ELR (cell line): Measurements from ENCODE around the gene PLEKHH3.

Experiments
- DNase-seq: peaks from one replicate; pipeline ENCODE4 v3.0.0-alpha.2; 2015; ENCODE audit warnings: low read depth

The PLEKHH3 gene

GRCh38 chr17:42686520-42687128 is 9.8 kb upstream of the PLEKHH3 start:
- no peak for DNase-seq

DNA sequence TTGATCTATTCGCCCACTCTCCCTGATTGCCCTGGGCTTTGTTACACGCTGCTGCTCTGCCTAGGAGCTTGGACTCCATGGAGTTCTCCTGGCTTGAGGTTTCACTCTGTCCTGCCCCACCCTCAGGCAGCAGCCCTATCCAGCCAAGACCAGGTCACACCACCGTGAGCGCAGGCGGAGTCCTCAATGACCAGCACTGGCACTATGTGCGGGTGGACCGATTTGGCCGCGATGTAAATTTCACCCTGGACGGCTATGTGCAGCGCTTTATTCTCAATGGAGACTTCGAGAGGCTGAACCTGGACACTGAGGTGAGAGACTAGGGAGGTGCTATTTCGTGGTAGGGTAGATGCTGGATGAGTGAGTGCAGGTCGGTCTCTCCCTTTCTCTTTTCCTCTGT is 9.0 kb upstream of the PLEKHH3 start:
- no peak for DNase-seq

DNA sequence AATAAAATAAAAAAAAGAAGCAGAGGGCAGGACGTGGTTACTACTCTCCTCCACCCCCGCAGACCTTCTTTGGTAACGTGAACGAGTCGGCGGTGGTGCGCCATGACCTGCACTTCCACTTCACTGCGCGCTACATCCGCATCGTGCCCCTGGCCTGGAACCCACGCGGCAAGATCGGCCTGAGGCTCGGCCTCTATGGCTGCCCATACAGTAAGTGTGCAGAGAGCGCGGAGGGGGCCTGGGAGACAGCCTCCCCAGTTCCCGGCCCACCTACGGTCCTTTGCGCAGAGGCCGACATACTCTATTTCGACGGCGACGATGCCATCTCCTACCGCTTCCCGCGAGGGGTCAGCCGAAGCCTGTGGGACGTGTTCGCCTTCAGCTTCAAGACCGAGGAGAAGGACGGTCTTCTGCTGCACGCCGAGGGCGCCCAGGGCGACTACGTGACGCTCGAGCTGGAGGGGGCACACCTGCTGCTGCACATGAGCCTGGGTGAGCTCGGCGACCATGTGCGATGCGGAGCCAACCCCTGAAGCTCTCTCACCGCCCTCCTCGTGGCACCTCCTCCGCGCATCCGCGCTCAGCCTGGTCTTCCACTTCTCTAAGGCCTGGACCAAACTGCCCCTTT is 8.2 kb upstream of the PLEKHH3 start:
- DNase-seq, result no peak

- DNase-seq, result no peak
These were observed 6.7 kb upstream of the PLEKHH3 start for GRCh38 chr17:42683407-42684034.

- peak; percentile 86 for DNase-seq
These were observed 6.1 kb upstream of the PLEKHH3 start for GRCh38 chr17:42682722-42683403.

GRCh38 chr17:42681976-42682721 is 5.4 kb upstream of the PLEKHH3 start, which contains the start of gene CNTNAP1:
TSS of gene CNTNAP1 (plus strand) at chr17:42682531. CDS start at chr17:42682830, 299 bp downstream.
- DNase-seq, result peak; percentile 86

DNA sequence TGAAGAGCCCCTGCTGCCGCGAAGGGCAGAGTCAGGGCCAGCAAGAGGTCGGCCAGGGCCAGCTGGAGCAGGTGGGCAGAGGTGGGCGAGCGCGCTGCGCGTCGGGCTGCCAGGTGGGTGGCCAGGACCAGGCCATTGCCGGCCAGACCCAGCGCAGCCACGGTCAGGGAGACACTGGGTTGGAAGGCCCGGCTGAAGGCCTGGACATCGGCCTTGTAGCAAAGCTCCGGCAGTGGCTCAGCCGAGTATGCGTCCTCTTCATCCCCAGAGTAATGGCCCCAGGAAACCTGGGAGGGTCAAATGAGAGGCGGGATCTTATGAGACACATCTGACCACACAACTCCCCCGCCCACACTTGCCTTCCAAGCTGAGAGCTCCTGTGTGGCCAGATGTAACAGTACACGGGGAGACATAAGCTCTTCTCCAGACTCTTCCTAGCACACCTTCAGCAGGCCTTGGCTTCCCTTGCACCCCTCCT is 3.6 kb upstream of the PLEKHH3 start:
- peak; percentile 52 for DNase-seq

DNA sequence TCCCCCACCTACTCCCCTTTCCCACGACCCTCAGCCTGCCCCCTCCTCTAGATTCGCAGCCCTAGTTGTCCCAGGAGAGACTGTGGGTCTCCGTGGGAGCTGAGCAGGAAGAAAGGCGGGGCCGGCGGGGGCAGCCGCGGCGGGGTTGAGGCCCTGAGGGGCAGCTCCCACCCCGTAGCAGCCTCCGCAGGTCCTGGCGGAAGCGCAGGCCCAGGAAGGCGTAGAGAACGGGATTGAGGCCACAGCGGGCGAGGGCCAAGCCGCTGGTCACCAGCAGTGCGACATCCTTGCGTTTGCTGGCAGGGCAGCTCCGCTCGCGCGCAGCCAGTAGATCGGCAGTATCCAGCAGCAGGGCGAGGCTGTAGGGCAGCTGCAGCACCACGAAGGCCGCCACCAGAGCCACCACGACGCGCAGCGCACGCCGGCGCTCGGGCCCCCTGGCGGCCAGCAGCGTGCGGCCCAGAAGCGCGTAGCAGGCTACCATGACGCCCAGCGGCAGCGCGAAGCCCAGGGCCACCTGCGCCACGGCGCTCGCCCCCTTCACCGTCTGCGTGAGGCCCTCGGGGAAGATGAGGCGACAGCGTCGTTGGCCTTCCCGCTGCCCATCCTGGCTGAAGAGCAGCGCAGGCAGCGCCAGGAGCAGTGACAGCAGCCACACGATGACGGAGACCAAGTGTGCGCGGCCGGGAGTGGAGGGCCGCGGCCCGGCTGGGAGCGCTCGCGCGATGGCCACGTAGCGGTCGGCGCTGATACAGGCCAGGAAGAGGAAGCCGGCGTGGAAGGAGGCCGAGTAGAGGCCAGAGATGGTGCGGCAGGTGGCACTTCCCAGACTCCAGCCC is 2.9 kb upstream of the PLEKHH3 start:
- DNase-seq, result peak; percentile 87

GRCh38 chr17:42678951-42679491 is 2.2 kb upstream of the PLEKHH3 start:
- peak; percentile 67 for DNase-seq

DNA sequence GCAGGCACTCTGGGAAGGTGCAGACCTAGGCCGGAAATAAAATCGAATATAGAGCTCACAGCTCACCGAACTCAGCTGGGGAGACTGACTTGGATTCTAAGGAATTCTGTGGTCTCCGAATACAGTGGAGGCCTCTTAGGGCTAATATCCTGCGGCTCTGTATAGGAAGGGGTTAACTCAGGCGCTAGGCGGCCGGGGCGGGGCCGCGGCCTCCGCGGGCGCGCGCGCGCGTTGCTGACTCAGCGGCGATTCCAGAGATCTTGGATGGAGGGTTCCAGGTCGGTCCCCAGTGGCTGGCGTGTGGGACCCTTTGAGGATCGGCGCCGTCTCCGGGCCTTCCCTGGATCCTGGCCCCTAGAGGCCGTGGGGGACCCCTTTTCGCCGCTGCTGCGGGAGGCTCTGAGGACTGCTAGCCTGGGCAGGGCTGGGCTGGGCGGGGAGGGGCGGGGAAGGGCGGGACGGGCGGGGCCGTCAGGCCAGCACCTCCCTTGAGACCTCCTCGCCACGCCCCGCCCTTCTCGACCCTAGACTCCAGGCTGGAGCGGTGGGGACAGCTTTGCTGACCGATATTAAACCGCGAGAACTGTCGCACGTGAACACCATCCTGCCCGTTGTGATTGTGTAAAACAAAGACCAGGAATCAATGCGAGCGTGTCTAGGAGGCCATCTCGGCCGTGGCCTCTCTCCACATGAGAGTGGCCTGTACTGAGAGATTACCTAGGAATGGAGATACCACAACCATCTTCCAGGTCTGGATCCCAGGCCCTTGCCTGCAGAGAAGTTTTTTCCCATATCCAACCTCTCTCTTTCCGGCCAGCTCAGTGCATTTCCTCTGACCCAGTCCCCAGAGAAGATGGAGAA is 1.4 kb upstream of the PLEKHH3 start:
- peak; percentile 97 for DNase-seq

DNA sequence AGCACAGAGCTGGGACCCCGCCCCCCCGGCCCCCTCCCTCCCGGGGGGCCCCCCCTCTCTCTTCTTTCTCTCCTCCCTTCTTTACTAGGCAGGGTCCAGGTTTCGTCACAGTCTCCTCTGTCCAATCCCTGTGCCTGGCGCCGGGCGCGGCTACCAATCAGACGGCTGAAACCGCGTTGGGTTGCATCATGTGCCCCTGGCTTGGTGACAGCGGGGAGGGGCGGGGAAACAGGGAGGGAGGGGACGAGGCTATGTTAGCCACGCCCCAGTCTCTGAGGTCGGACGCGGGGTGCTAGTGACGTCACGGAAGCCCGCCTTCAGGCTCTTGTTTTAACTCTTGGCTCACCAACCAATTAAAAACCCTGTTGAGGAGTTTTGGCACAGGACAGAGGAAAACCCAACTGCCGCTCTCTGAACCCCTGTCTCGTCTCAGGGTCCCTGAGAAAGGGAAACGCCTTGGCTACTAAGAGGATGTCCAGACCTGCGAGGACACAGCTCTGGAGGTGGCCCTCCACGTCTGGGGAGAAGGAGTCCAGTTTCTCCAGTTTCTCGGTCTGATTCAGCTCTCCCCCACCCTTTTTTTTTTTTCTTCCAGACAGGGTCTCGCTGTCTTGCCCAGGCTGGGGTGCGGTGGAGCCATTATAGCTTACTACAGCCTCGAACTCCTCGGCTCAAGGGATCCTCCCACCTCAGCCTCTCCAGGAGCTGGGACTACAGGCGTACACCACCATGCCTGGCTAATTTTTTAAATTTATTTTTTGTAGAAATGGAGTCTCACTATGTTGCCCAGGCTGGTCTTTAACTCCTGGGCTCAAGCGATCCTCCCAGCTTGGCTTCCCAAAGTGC is 441 bp upstream of the PLEKHH3 start:
- DNase-seq, result peak; percentile 100

DNA sequence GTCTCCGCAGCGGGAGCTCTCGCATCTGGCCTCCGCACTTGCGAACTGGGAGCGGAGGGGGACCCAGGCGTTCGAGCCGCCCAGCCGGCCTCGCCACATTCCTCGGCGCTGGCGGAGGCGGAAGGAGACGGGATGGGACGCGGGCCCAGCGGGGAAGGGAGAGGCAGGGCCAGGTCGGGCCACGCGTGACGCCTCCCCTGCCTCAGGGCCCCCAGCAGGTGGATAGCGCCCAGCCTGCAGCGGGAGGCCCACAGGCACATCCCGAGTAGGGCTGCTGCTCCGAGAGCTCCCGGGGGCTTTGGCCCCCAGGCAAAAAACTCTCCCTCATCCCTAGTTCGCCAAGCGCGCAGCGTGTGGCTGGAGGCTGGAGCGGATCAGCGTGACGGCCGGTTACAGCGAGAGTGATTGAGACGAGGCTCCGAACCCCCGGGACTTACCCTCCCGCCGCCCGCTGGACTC is 800 bp downstream of the PLEKHH3 start:
- DNase-seq, result peak; percentile 74

GRCh38 chr17:42675348-42675964 is 1.3 kb downstream of the PLEKHH3 start:
- DNase-seq, result no peak

GRCh38 chr17:42674755-42675347 is 1.9 kb downstream of the PLEKHH3 start:
- peak; percentile 18 for DNase-seq

GRCh38 chr17:42673885-42674754 is 2.7 kb downstream of the PLEKHH3 start:
- DNase-seq, result peak; percentile 79

GRCh38 chr17:42673266-42673884 is 3.4 kb downstream of the PLEKHH3 start:
- DNase-seq, result no peak
